SK-N-SH (cell line): ENCODE measurements around the gene ZKSCAN2.

Source experiments
- EP300 ChIP-seq, 2 experiments: IDR thresholded peaks; 2 replicates each; pipeline versions ENCODE4 v1.4.0 to v1.6.1; 2012; ENCODE audit warnings: borderline replicate concordance in 1 of 2, low read depth in 1 of 2, low read length in 1 of 2
- GABPA ChIP-seq: IDR thresholded peaks from 2 replicates; pipeline ENCODE4 v1.4.0; 2012; ENCODE audit warnings: low read depth, mild to moderate bottlenecking
- NFIC ChIP-seq: IDR thresholded peaks from 2 replicates; pipeline ENCODE4 v1.4.0; 2012; ENCODE audit warnings: borderline replicate concordance
- TEAD4 ChIP-seq: IDR thresholded peaks from 2 replicates; pipeline ENCODE4 v1.4.0; 2012; ENCODE audit warnings: mild to moderate bottlenecking, borderline replicate concordance; ENCODE audit not compliant: insufficient read depth
- USF2 ChIP-seq: fragments of 150-350 bp; IDR thresholded peaks from 2 replicates; pipeline ENCODE4 v1.6.1; 2017; ENCODE audit warnings: antibody characterized with exemption, low read length, low read depth, borderline replicate concordance
- TF ChIP-seq, protein P1 (sequence below): fragments of 200-600 bp; sonication (generic); IDR thresholded peaks from 2 replicates; pipeline ENCODE4 v1.6.1; 2017; ENCODE audit warnings: antibody characterized with exemption, mild to moderate bottlenecking, moderate library complexity

GRCh38 chr16:25224731-25225319, 32.8 kb downstream of the ZKSCAN2 start:
- TF ChIP-seq EP300 (IDR thresholded peaks at IDR 0.05; ENCODE audit: borderline replicate concordance in 1 of 2, low read depth in 1 of 2, low read length in 1 of 2) (no peak), TEAD4 (no peak), USF2 (no peak), NFIC (no peak), GABPA (no peak)
- TF ChIP-seq, protein P1, sequence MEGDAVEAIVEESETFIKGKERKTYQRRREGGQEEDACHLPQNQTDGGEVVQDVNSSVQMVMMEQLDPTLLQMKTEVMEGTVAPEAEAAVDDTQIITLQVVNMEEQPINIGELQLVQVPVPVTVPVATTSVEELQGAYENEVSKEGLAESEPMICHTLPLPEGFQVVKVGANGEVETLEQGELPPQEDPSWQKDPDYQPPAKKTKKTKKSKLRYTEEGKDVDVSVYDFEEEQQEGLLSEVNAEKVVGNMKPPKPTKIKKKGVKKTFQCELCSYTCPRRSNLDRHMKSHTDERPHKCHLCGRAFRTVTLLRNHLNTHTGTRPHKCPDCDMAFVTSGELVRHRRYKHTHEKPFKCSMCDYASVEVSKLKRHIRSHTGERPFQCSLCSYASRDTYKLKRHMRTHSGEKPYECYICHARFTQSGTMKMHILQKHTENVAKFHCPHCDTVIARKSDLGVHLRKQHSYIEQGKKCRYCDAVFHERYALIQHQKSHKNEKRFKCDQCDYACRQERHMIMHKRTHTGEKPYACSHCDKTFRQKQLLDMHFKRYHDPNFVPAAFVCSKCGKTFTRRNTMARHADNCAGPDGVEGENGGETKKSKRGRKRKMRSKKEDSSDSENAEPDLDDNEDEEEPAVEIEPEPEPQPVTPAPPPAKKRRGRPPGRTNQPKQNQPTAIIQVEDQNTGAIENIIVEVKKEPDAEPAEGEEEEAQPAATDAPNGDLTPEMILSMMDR: no peak
